HL-60 (cell line): ENCODE measurements around the gene INPP5E.

ENCODE experiments used
- DNase-seq, 2 experiments: peaks; one replicate each; pipeline ENCODE4 v3.0.0-alpha.2; 2010 to 2020; ENCODE audit warnings: low read depth in 1 of 2, low spot score in 1 of 2
- H3K27ac ChIP-seq: fragments of 250-450 bp; sonication (Bioruptor Pico); replicated peaks from 2 replicates; pipeline ENCODE4 v1.5.1; 2020; ENCODE audit warnings: mild to moderate bottlenecking, moderate library complexity
- H3K27me3 ChIP-seq: fragments of 250-450 bp; sonication (Bioruptor Pico); 2 replicates; pipeline ENCODE4 v1.5.1; 2021; ENCODE audit warnings: mild to moderate bottlenecking, moderate library complexity; ENCODE audit not compliant: insufficient read depth, poor library complexity, severe bottlenecking
- H3K4me3 ChIP-seq: replicated peaks from 2 replicates; pipeline ENCODE4 v1.5.1; 2011; ENCODE audit warnings: mild to moderate bottlenecking, control low read depth, low read length; ENCODE audit not compliant: insufficient read depth
- CTCF ChIP-seq: IDR thresholded peaks from one replicate; pipeline ENCODE4 v1.5.1; 2011; ENCODE audit warnings: low read length, control low read depth, inconsistent platforms; ENCODE audit not compliant: insufficient read depth
- GABPA ChIP-seq: IDR thresholded peaks from 2 replicates; pipeline ENCODE4 v1.6.1; 2012; ENCODE audit warnings: low read depth
- POLR2AphosphoS5 ChIP-seq: IDR thresholded peaks from 2 replicates; pipeline ENCODE4 v1.6.1; 2012; ENCODE audit warnings: low read depth
- REST ChIP-seq: IDR thresholded peaks from 2 replicates; pipeline ENCODE4 v1.6.1; 2012; ENCODE audit warnings: low read depth; ENCODE audit not compliant: insufficient replicate concordance
- SPI1 ChIP-seq: IDR thresholded peaks from 2 replicates; pipeline ENCODE4 v1.6.1; 2012; ENCODE audit warnings: low read depth, mild to moderate bottlenecking, borderline replicate concordance

Gene INPP5E

GRCh38 chr9:136443087-136443486 lies 3.4 kb upstream of the INPP5E start:
- Histone ChIP-seq H3K4me3 (no peak overlapping the region), H3K27ac (no peak overlapping the region), H3K27me3 (no peaks in the 10 kb centered on the region)
- no peak for TF ChIP-seq GABPA
- TF ChIP-seq REST = no peak
- no peak for TF ChIP-seq SPI1
- TF ChIP-seq CTCF = no peak
- TF ChIP-seq POLR2AphosphoS5 = no peak
- no peak for DNase-seq

- TF ChIP-seq REST (no peak), SPI1 (no peak), GABPA (no peak), POLR2AphosphoS5 (no peak), CTCF (no peak)
- H3K27me3 ChIP-seq = no peaks in the 10 kb centered on the region
- no peak overlapping the region for H3K4me3 ChIP-seq
- DNase-seq = no peak
- H3K27ac ChIP-seq = no peak overlapping the region
These were observed 2.6 kb upstream of the INPP5E start for GRCh38 chr9:136442265-136442664.

GRCh38 chr9:136441681-136442245 lies 2.1 kb upstream of the INPP5E start:
- no peak for DNase-seq
- Histone ChIP-seq H3K27ac (no peak overlapping the region), H3K27me3 (no peaks in the 10 kb centered on the region), H3K4me3 (no peak overlapping the region)
- no peak for TF ChIP-seq SPI1
- TF ChIP-seq GABPA = no peak
- no peak for TF ChIP-seq CTCF
- TF ChIP-seq POLR2AphosphoS5 = no peak

GRCh38 chr9:136441191-136441680 lies 1.6 kb upstream of the INPP5E start:
- DNase-seq = no peak
- Histone ChIP-seq H3K27me3 (no peaks in the 10 kb centered on the region), H3K4me3 (no peak overlapping the region), H3K27ac (no peak overlapping the region)
- TF ChIP-seq GABPA (no peak), CTCF (no peak), SPI1 (no peak), POLR2AphosphoS5 (no peak), REST (no peak)
